ENCODE data around the gene OLFM1.

Gene OLFM1

GRCh38 chr9:135076876-135077430 is 10.5 kb upstream of the OLFM1 start:
- no peak for DNase-seq (ENCODE audit: low read depth in 3 of 3)

- DNase-seq (ENCODE audit: low read depth in 3 of 3), result no peak
These were observed 9.8 kb upstream of the OLFM1 start for GRCh38 chr9:135077497-135078200.

- no peak for DNase-seq (ENCODE audit: low read depth in 3 of 3)
These were observed 9.1 kb upstream of the OLFM1 start for GRCh38 chr9:135078361-135078821.

- no peak for DNase-seq (ENCODE audit: low read depth in 3 of 3)
These were observed 8.4 kb upstream of the OLFM1 start for GRCh38 chr9:135079018-135079417.

- DNase-seq (ENCODE audit: low read depth in 3 of 3), result no peak
These were observed 7.8 kb upstream of the OLFM1 start for GRCh38 chr9:135079676-135080075.

- no peak for DNase-seq (ENCODE audit: low read depth in 3 of 3)
These were observed 6.9 kb upstream of the OLFM1 start for GRCh38 chr9:135080286-135081263.

- DNase-seq (ENCODE audit: low read depth in 3 of 3), result no peak
These were observed 6.2 kb upstream of the OLFM1 start for GRCh38 chr9:135081264-135081660.

- DNase-seq (ENCODE audit: low read depth in 3 of 3), result no peak
These were observed 5.7 kb upstream of the OLFM1 start for GRCh38 chr9:135081731-135082130.

GRCh38 chr9:135082536-135082935 is 4.9 kb upstream of the OLFM1 start:
- DNase-seq (ENCODE audit: low read depth in 3 of 3), result no peak

GRCh38 chr9:135083241-135083810 is 4.1 kb upstream of the OLFM1 start:
- DNase-seq (ENCODE audit: low read depth in 3 of 3), result no peak

GRCh38 chr9:135083831-135084230 is 3.6 kb upstream of the OLFM1 start:
- DNase-seq (ENCODE audit: low read depth in 3 of 3), result no peak

- no peak for DNase-seq (ENCODE audit: low read depth in 3 of 3)
These were observed 3.2 kb upstream of the OLFM1 start for GRCh38 chr9:135084262-135084661.

- DNase-seq (ENCODE audit: low read depth in 3 of 3), result no peak
These were observed 2.3 kb upstream of the OLFM1 start for GRCh38 chr9:135084881-135085760.

GRCh38 chr9:135085830-135086546 is 1.5 kb upstream of the OLFM1 start:
- DNase-seq (ENCODE audit: low read depth in 3 of 3), result peak in 2 of 3 experiments; percentile 5 to 55

- no peak for DNase-seq (ENCODE audit: low read depth in 3 of 3)
These were observed 625 bp upstream of the OLFM1 start for GRCh38 chr9:135086597-135087488.

- DNase-seq (ENCODE audit: low read depth in 3 of 3), result no peak
These were observed 455 bp downstream of the OLFM1 start for GRCh38 chr9:135087899-135088347.

GRCh38 chr9:135088348-135088978 is 995 bp downstream of the OLFM1 start:
- DNase-seq (ENCODE audit: low read depth in 3 of 3), result no peak

- DNase-seq (ENCODE audit: low read depth in 3 of 3), result no peak
These were observed 1.7 kb downstream of the OLFM1 start for GRCh38 chr9:135088979-135089847.

Data from stimulated activated CD4-positive, alpha-beta T cell treated with anti-CD3 and anti-CD28 coated beads, TNF-alpha, amount 100 ng/mL, for 24 hours (primary cell).